UCSD-AML1 (cell line): ENCODE measurements around the gene LRRTM4.

Source experiments
- DNase-seq: peaks from one replicate; lab custom pipeline; 2025; ENCODE audit not compliant: unreplicated experiment; lab: John Stamatoyannopoulos, UW

The LRRTM4 gene

DNA sequence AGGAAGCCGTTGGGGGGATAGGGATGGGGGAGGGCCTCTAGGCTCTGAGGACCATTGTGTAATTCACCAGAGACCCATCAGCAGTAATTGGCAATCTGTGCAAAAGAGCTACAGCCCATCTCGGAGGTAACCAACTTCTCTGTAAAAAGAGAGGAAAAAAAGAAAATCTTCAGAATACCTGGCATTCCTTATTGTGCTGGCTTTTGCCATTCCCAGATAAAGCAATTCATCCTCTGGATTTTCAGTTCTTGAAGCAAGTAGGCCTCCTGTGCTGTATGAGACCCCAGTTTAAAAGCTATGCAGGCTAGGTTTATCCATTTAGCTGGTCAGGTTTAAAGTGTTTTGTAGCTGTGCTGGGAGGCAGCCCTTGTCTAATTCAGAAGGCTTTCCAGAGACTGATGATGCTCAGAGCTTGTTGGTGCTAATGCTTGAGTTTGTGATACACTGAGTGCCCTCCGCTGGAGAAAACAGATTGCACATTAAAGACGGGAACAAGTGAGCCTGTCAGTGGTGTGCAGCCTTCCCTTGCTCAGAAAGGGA is at the start of gene LRRTM4:
LRRTM4 (minus strand) TSS at position 446 of the 540 bp plus-strand sequence.
- DNase-seq, result no peak

DNA sequence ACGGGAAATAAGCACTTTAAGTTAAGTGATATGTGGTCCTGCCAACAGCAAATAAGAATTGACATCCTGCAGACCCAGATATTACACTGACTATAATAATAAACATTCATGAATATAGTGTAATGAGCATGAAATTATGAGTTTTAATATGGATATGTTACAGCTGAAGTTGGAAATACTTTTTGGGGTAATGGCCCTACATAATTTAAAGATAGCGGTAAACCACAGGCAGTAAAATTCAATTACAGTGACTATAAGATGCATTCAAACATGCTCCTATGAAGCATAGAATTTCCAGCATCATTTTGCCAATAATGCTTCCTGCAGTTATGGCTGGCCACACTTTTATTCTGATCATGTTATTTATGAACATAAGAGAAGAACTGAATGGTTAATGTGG is 49.4 kb upstream of the LRRTM4 start:
- DNase-seq, result no peak

DNA sequence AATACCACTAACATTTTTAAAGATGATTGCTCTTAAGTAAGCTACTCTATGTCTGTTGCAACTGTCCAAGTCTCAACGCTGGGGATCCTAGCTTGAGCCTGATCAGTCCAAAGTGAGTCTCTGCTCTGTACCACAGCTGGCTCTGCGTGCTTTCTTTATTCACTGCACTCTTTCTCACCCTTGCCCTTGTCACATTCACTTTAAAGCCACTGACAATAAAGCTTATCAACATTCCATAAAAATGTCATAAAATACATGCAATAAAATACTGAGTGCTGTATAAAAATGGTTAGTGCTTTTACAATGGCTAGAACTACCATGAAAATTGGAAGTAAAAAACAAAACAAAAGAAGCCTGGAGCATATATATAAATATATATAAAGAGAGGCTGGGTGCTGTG is 45.5 kb upstream of the LRRTM4 start:
- DNase-seq, result no peak

DNA sequence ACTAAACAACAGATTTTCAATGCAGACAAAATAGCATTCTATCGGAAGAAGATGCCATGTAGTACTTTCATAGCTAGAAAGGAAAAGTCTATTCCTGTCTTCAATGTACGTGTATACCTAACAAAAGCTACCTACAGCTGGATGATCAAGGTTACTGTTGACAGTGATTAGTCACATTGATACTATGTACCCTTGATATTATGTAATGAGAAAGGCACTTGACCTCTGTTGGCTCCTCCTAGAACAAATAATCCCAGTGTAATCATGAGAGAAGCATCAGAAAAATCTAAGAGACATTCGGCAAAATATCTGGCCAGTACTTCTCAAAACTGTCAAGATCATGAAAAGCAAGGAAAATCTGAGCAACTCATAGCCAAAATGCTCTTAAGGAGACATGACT is 44.4 kb upstream of the LRRTM4 start:
- no peak for DNase-seq

DNA sequence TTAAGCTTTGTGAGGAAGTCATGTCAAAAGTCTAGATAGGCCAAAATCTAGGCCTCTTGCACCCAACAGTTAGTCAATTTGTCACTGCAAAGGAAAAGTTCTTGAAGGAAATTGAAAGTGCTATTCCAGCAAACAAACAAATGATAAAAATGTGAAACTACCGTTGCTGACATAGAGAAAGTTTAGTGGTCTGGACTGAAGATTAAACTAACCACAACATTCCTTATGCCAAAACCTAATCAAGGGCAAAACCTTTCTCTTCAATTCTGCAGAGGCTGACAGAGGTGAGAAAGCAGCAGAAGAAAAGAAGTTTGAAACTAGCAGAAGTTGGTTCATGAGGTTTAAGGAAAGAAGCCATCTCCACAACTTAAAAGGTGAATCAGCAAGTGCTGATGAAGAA is 44.0 kb upstream of the LRRTM4 start:
- DNase-seq, result no peak

DNA sequence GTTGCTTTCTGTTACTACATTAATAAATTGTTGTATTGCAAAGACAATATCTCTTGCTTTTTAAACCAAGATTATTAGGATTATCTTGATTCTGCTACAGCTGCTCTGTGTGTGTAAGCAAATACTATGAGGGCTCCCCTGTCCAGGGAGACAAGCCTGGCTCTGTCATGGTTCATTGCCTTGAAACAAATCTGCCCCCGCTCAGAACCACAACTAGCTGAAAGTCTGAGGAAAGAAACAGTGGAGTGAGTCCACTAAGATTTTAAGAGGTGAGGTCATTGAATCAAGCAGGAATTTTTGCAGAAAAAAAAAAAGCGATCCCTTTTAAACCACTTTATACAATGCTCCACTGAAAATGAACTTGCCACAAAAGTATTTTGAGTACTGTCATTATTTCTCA is 30.8 kb upstream of the LRRTM4 start:
- DNase-seq, result no peak

DNA sequence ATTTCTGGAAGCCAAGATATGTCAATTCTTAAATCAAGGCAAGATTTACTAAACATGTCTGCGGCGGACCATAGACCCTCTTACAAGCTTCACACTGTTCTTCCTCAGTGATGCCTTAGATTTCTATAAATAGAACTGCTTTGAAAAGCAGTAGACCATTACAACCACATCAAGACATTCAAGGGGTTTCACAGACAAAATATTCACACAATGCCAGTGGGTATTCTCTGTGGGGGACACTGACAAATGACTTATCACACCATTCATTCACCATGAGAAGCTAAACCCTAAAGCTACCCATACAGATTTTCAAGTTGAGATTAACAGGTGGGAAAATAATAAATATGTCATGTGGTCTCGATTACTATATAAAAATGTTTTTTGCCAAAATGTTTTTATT is 15.9 kb upstream of the LRRTM4 start:
- DNase-seq, result no peak

DNA sequence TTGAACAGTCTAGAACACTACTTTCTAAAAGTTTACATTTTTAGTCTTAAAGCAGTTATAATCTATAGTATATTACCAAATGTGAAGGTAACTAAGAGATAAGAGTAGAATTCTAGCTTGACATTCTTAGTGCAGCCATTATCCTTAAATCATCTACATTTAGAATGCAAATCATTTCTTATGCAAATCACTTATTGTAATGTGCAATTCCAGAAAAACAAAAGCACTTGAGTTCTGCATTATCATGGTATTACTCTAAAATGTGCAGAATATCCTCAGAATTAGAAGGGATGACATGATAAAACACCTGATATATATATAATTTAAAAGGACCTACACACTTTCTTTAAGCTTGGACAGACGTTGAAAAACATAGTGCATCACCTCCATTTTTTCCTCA is 712 bp upstream of the LRRTM4 start:
- no peak for DNase-seq

DNA sequence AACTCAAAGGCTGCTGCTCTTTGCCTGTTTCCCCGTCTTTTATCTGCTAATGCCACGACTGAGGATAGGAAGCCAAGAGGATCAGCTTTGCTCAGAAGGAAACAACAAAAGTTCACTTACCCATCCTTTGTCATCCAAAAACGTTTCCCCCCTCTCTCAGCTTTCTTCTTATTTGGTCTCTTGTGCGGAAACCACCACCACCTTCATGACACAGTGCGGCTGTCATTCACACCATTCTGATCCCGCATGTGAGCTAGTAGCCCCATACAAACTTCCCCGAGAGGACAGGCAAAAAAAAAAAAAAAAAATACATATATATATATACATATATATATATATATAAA is 656 bp downstream of the LRRTM4 start:
- no peak for DNase-seq

DNA sequence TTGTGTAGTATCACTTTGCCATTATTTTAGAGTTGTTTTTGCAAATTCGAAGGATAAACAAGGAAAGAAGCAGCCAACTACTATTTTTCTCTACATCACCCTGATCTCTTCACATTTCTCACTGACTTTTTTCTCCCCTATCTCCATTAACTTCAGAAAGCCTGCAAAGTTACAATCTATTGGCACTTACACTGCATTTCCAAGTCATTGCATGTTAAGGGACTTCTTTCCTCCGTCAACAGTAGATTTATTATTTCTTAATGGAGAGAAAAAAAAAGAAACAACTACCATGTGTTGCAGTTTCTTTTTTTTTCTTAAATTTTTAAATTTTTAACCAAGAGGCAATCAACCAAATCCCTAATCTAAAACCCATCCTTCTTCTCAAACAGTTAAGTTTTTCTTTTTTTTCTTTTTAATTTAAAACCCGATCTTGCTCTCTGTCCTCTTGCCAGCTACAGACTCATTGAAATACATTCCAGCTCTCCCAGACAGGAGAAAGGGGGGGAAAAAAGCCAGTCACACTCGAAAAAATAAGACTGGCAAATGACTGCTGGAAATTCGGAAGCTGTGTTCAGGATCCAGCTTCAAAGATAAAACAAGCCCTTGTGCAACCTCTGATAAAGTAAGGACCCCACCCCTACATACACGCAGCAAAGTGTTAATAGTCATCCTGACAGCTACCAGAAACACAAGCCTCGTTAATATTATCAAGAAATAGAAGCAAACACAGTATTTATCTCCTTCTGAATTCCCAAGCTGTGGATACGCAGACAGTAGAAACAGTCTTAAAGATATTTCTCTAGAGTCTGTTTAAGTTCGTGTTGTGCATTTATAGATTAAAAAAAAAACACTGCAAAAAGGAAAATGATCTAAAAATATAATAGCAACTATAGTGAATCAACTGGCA is 1.3 kb downstream of the LRRTM4 start:
- no peak for DNase-seq

DNA sequence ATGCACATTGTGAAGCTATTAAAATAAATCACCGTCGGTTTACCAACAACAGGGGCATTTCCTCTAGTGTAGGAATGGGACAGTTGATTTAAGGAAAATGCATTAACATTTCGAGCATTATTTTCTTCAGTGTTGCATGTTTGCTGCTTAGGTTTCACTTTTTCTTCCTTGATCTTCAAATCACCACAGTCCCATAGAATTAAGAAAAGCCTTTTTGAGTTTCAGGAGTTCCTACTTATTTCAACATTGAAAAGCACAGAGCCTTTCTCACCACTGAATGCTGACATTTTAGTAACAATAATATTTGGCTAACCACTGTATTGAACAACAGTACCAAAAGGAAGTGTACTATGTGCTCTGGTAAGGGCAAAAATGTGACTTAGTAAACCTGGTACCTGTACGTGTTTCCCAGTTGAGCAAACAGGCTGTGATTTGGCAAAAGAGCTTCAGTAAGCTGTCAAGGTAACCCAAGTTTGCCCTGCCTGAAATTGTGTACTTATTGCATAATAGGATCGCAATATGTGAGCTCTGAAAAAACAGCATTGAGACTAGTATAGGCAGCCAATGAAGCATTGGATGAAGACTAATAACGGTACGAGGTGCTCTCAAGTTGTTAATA is 2.2 kb downstream of the LRRTM4 start:
- DNase-seq, result no peak

DNA sequence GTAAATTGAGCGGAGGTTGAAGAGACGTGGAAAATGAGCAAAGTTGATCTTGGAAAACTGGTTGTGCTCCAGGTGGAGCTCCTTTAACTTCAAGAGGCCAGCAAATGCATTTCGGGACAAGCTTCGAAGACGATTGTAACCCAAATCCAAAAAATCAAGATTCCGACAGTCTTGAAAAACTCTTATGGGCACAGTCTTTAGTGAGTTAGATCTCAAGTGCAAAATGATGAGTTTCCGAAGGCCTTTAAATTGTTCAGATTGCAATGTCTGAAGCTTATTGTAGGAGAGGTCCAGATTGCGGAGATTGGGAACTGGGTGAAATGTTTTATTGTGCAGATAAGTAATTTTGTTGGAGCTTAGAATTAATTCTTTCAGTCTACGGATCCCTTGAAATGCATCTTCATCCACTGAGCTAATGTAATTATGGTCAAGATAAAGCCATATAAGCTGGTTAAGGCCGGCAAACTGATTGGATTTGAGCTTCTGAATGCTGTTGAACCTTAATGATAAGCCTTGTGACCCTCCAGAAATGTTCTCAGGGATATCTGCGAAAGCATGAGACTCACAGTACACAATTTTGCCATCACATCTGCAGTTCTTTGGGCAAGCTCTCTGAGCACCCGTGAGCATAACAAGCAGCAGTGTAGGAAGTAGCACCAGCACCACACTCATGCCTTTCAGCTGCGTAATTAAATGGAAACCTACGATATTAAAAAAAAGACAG is 2.9 kb downstream of the LRRTM4 start:
- no peak for DNase-seq

DNA sequence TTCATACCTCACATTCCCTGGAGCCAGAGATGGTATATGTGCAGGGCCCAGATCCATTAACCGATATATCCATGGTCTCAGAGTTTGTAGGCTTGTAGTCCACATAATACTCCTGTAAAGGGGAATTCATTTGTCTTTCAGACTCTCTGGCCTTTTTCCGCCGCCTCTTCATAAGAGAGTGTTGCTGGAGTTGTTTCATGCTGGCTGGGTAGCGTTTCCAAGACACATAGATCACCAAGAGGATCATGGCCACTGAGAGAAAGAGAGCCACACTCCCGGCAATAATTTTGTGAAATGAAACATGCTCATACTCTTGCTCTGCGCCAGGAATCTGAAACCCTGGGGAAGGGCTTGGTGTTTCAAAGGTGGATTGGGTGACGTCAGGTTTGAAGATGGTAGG is 3.9 kb downstream of the LRRTM4 start:
- DNase-seq, result no peak

DNA sequence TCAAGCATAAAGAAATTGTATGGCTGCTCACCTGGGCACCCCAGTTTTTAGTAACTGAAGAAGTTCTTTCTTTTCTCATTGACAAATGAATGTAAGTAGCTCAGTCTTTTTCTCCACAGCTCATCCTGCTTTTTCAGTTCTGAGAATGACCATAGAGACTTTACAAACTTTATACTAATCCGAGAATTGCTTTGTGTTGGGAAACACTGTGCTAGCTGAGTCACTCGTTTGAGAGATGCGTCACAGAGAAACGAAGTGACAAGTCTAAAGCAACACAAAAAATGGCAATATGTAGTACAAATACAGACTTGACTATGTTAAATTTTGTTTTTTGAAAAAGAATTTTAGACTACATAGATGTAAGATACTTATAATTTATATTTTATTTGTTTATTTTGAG is 9.0 kb downstream of the LRRTM4 start:
- DNase-seq, result no peak

DNA sequence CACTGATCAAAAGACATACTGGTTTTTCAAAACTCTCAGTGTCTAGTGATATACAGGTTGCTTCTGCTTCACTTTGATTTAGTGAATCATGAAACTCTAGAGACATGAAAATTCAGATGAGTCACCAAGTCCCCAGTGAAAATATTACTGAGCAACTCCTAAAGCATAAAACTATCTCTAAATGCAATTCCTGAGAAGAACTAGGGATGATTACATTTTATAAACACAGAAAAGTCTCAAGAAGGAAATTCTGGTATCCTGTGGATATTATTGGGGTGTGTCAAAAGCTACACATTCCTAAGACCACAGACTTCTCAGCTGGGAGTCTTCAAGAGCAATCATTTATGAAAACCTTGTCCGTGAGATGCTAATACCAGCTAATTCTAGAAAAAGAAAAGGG is 9.7 kb downstream of the LRRTM4 start:
- DNase-seq, result no peak

DNA sequence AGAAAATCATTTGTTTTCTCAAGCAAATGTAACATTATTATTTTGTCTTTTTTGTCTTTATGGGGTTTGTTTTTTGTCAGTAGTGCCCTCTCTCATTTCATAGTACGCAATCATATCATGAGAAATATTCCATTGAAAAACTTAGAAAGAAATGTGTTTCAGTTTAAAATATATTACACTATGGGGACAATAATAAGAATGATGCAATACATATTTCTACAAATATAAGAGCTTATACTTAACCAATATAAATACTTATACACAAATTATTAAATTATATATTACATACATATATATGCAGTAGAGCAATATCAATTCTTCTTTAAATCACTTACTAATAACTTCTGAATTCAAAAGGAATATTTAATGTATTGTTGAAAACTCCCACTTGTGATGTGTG is 13.7 kb downstream of the LRRTM4 start:
- no peak for DNase-seq

DNA sequence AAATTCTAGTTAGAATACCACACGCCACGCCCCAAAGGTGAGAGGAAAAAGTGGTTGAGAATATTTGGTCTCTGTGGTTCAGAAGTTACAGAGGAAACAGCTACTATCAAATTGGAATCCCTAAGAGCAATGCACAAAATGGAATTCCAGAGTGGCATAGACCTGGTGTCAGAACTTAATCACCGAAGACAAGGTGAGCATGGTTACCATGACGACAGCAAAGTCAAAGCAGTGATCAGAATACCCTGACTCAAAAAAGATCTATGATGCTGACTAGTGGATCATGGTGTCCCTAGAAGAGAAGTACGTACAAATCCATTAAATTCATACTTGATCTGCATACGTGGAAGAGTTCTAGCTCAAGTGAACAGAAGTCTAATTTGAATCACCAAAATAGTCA is 14.5 kb downstream of the LRRTM4 start:
- no peak for DNase-seq

DNA sequence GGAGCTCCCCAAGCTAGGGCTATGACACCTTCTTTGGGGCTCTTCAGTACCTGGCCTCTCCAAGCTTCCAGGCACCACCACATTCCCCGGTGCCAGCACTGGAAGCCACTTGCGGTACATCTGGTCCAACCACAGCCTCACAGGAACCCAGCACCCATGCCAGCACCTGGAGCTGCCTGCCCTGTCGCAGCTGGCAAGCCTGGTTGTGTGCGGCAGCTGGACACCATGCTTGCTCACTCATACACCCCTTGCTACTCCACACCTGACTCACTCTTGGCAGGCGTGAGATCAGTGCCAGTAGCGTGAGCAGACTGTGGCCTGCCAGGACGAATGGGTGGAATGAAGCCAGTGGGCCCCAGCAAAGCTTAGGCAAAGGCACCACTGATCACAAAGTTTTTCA is 34.0 kb downstream of the LRRTM4 start:
- DNase-seq, result peak; percentile 3

DNA sequence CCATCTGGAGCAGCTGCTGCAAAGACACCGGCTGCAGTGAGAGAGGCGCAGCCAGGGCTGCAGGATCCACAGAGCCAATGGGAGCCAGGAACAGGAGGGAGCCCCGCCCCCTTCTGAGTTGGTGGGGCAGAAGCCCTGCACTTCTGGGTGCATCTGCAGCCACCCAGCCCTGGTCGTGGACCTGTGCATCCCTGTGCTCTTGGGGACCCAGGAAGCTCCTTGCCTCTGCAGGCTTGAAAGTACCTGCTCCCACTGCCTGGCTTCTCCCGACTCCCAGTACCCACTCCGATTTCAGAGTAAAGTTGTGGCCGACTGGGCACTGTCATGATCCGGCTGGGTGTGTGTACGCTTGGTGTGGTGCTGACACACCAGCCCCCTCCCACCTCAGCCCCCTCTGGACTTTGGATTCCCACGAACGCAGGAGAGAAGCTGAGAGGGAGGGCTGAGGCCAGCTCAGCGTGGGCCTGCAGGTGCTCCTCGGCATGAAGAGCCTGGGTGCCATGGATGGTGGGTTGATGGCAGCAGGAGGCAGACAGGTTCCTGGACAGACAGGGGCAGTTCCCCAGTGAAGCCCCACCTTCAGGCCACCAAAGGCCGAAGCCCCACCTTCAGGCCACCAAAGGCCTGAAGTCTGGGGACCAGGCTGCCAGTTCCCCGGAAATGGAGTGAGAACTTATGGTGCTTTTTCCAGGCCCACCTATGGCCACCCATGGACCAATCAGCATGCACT is 34.9 kb downstream of the LRRTM4 start:
- no peak for DNase-seq

DNA sequence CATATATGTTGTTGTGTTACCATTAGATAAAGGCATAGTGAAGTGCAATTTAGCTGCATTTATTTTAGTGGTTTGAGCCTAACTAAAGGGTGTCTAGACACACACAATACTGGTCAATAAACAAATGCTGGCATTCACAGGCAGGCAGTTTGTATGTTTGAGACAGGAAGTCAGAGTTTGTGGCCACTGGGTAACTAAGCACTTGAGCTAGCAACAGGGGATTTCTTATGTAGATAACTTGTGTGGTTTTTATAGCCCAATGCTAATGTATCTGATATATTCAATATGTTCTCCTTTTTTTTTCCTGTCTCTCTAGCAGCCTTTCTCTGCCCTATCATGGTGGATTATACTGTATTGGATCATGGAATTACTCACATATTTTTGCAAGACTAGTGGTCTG is 38.1 kb downstream of the LRRTM4 start:
- DNase-seq, result no peak

DNA sequence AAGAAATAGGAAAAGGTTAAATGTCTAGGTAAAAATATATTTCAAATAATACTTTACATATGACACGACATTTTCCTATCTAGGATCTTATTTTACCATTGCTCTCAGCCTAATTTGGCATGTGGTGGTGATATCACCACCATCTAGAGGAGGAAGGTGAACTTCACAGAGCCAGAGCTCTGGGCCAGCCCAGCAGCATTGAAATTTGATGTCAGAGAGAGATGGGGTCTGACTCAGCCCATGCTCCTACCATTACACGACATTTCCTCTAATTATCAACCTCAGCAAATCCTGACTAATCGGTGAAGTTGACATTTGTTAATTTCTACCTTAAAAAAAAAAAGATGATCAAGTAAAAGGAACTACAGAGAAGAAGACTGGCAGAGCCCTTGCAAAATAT is 42.3 kb downstream of the LRRTM4 start:
- DNase-seq, result no peak
